Testis (tissue), 3 donors: Measurements from ENCODE around the gene EYS. TPM values are rescaled to one million over a fixed set of nuclear protein-coding genes. Genes with fewer than 3 reads are reported as not detected.
"Not testable (repeated sequence)": the region's sequence is repeated elsewhere in the genome, so short reads cannot be mapped to it uniquely, and the experiment has no call there.

Experiments
- DNase-seq: peaks from one replicate; pipeline ENCODE4 v3.0.0-alpha.2; 2019
- H3K27ac ChIP-seq, 2 donors: fragments of 200-600 bp; sonication (generic); one replicate each; pipeline ENCODE4 v1.5.1; 2019
- H3K27me3 ChIP-seq: fragments of 200-600 bp; sonication (generic); one replicate; pipeline ENCODE4 v1.5.1; 2019
- H3K36me3 ChIP-seq: fragments of 200-600 bp; sonication (generic); one replicate; pipeline ENCODE4 v1.5.1; 2017; ENCODE audit warnings: low read depth; ENCODE audit errors: missing control alignments
- H3K4me1 ChIP-seq: fragments of 200-600 bp; sonication (generic); one replicate; pipeline ENCODE4 v1.5.1; 2019
- H3K4me3 ChIP-seq, 2 donors: fragments of 200-600 bp; sonication (generic); one replicate each; pipeline ENCODE4 v1.5.1; 2017 to 2019
- H3K9me3 ChIP-seq: fragments of 200-600 bp; sonication (generic); one replicate; pipeline ENCODE4 v1.5.1; 2017
- POLR2A ChIP-seq: fragments of 450-650 bp; IDR thresholded peaks from one replicate; pipeline ENCODE4 v1.6.1; 2017; ENCODE audit warnings: antibody characterized with exemption, mild to moderate bottlenecking, moderate library complexity
- WGBS, 2 donors: methylation state at CpG; one replicate each; pipeline ENCODE4 v1.1.5; 2018; 5-methylcytosine and 5-hydroxymethylcytosine counted together
- intact Hi-C: fragments of 100-400 bp; cut with DNase I; formaldehyde crosslinking; loops from one replicate; pipeline ENCODE4 v1.15.1; 2023; ENCODE audit warnings: low total_unique reads
- polyA plus RNA-seq: library from polyadenylated mRNA; stranded (reverse); fragments of 350-450 nt; fragmentation: Illumina TruSeq; extraction: RNeasy Lipid Tissue Mini Kit (QIAGEN cat#74804); gene quantifications from one replicate; pipeline ENCODE4 v1.2.3, GENCODE V29; 2014; ENCODE audit warnings: low read depth, low replicate concordance; ENCODE audit not compliant: insufficient read depth
- total RNA-seq, 2 donors: library from RNA; depleted of rRNA; stranded (reverse); fragments of >200 nt; gene quantifications; one replicate each; pipeline ENCODE4 v1.2.3, GENCODE V29; 2016
- TF ChIP-seq, protein P1 (sequence below), 3 experiments: fragments of 450-650 bp in 2 of 3; fragments of 200-600 bp in 1 of 3; sonication (generic) in 1 of 3; IDR thresholded peaks; one replicate each; pipeline ENCODE4 v1.5.1; 2016 to 2019; ENCODE audit warnings: antibody characterized with exemption in 3 of 3, mild to moderate bottlenecking in 2 of 3, moderate library complexity in 1 of 3

The EYS gene
- total and polyA plus RNA-seq, 3 donors from 2014 or later: 1.3 to 2.8 (median 2.6) TPM

GRCh38 chr6:65398851-65399250, 308.2 kb downstream of the EYS start:
- 87 to 91% methylated on average over 2 of the region's 2 CpGs for WGBS, 2 donors
- Histone ChIP-seq H3K27ac (no peak overlapping the region), H3K27me3 (no peaks in the 10 kb centered on the region), H3K4me1 (no peaks in the 10 kb centered on the region), H3K9me3 (no peaks in the 10 kb centered on the region), H3K4me3 (no peak overlapping the region), H3K36me3 (no peaks in the 10 kb centered on the region)
- intact Hi-C loops: no loop called here
- TF ChIP-seq, protein P1, sequence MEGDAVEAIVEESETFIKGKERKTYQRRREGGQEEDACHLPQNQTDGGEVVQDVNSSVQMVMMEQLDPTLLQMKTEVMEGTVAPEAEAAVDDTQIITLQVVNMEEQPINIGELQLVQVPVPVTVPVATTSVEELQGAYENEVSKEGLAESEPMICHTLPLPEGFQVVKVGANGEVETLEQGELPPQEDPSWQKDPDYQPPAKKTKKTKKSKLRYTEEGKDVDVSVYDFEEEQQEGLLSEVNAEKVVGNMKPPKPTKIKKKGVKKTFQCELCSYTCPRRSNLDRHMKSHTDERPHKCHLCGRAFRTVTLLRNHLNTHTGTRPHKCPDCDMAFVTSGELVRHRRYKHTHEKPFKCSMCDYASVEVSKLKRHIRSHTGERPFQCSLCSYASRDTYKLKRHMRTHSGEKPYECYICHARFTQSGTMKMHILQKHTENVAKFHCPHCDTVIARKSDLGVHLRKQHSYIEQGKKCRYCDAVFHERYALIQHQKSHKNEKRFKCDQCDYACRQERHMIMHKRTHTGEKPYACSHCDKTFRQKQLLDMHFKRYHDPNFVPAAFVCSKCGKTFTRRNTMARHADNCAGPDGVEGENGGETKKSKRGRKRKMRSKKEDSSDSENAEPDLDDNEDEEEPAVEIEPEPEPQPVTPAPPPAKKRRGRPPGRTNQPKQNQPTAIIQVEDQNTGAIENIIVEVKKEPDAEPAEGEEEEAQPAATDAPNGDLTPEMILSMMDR (IDR thresholded peaks at IDR 0.05): no peak
- no peak for TF ChIP-seq POLR2A
- no peak for DNase-seq

DNA sequence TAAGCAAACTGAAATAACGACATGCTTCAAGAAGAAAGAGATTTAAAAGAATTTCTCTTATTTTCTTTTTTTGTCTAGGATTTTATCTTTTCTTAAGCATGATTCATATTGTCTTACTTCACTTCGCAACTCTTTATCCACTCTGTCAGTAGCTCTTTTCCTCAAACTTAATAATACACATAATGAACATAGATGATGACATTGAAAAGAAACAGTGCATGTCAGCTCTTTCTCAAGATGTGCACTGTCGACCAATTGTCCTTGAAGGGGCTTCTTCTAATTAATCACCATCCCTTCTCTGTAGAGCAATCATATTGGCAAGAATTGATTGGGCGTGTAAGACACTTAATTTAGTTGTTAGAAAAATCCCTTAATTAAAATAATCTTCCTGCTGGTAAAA, 356.5 kb downstream of the EYS start:
- TF ChIP-seq, protein P1 (IDR thresholded peaks at IDR 0.05): no peak
- TF ChIP-seq POLR2A: no peak

DNA sequence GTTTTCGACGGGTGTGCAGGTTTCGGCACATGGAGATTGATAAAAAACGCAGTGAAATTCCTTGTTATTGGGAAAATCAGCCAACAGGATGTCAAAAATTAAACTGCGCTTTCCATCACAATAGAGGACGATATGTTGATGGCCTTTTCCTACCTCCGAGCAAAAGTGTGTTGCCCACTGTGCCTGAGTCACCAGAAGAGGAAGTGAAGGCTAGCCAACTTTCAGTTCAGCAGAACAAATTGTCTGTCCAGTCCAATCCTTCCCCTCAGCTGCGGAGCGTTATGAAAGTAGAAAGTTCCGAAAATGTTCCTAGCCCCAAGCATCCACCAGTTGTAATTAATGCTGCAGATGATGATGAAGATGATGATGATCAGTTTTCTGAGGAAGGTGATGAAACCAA, 404.4 kb downstream of the EYS start:
- DNase-seq, H3K4me1 ChIP-seq, H3K27ac ChIP-seq, H3K9me3 ChIP-seq, H3K4me3 ChIP-seq, intact Hi-C loops, H3K36me3 ChIP-seq, H3K27me3 ChIP-seq: not testable (repeated sequence)
- WGBS, 2 donors: 57 to 87% methylated on average over 4 to 5 of the region's 10 CpGs

More for the DNA sequence above, 356.5 kb downstream of the EYS start:
- no peaks in the 10 kb centered on the region for H3K36me3 ChIP-seq
- H3K4me1 ChIP-seq: no peaks in the 10 kb centered on the region
- intact Hi-C loops: no loop called here
- DNase-seq: no peak
- 53 to 55% methylated on average over 4 of the region's 4 CpGs for WGBS, 2 donors
- no peaks in the 10 kb centered on the region for H3K9me3 ChIP-seq
- no peak overlapping the region for H3K27ac ChIP-seq
- no peaks in the 10 kb centered on the region for H3K27me3 ChIP-seq
- H3K4me3 ChIP-seq: no peak overlapping the region

GRCh38 chr6:65299236-65299635, 407.8 kb downstream of the EYS start:
- intact Hi-C loops: no loop called here
- Histone ChIP-seq H3K27me3 (no peaks in the 10 kb centered on the region), H3K4me1 (no peaks in the 10 kb centered on the region), H3K4me3 (no peak overlapping the region), H3K27ac (no peak overlapping the region), H3K36me3 (no peaks in the 10 kb centered on the region), H3K9me3 (no peaks in the 10 kb centered on the region)
- 79 to 83% methylated on average over 2 of the region's 2 CpGs for WGBS, 2 donors
- DNase-seq: no peak
- TF ChIP-seq, protein P1 (IDR thresholded peaks at IDR 0.05): no peak
- TF ChIP-seq POLR2A: no peak

- 32 to 42% methylated on average over 4 of the region's 4 CpGs for WGBS, 2 donors
- peak; percentile 62 for DNase-seq
- H3K4me1 ChIP-seq: no peaks in the 10 kb centered on the region
- no peak overlapping the region for H3K4me3 ChIP-seq
- no peaks in the 10 kb centered on the region for H3K27me3 ChIP-seq
- intact Hi-C loops: no loop called here
- TF ChIP-seq POLR2A: no peak
- TF ChIP-seq, protein P1 (IDR thresholded peaks at IDR 0.05): no peak
- no peaks in the 10 kb centered on the region for H3K9me3 ChIP-seq
- H3K36me3 ChIP-seq: no peaks in the 10 kb centered on the region
- H3K27ac ChIP-seq: no peak overlapping the region
Measured at GRCh38 chr6:65295812-65296211, 411.2 kb downstream of the EYS start.
